ENCODE data around the gene GC. TPM values are rescaled to one million over a fixed set of nuclear protein-coding genes. Genes with fewer than 3 reads are reported as not detected.
A peak's percentile ranks its signal among the peaks of the same experiment; 100 is the strongest.

The GC gene
- total RNA-seq, 2 donors from 2014 or later: 0.69 TPM; not detected in 1

DNA sequence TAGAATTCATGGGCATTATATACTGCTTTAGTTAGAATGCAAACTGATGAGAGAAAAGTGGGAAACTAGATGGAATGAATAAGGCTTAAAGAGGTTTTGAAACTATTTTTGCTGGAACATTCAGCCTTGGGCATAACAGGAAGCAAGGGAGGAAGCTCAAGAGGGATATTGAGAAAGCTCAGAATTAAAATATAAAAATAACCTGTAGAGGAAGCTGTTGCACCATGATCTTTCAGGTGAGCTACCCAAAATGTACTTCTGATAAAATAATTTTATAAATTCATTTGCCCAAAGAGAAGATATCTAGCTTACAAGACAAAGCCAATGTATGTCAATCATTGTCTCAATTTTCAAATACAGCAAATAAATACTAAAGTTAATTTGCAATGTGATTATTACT, 11.3 kb downstream of the GC start:
- H3K4me1 Mint-ChIP-seq: peaks cover 2% of the 10 kb centered on the region
- Histone ChIP-seq H3K27me3 (ENCODE audit: control insufficient read depth, insufficient read depth, low read length, poor library complexity, severe bottlenecking) (no peaks in the 10 kb centered on the region), H3K4me1 (ENCODE audit: control insufficient read depth, insufficient read depth, low read length) (no peaks in the 10 kb centered on the region), H3K4me3 (ENCODE audit: low read length) (no peak overlapping the region), H3K27ac (ENCODE audit: low read depth, low read length) (no peak overlapping the region), H3K9ac (ENCODE audit: extremely low read depth, low read length, poor library complexity, severe bottlenecking) (no peak overlapping the region), H3K9me3 (ENCODE audit: control insufficient read depth, low read length) (no peaks in the 10 kb centered on the region), H3K36me3 (ENCODE audit: control insufficient read depth, insufficient read depth, low read length) (no peaks in the 10 kb centered on the region)
- H3K4me3 Mint-ChIP-seq: no peak overlapping the region
- no peaks in the 10 kb centered on the region for H3K36me3 Mint-ChIP-seq (ENCODE audit: low read depth)
- DNase-seq: no peak
- H3K9me3 Mint-ChIP-seq: no peaks in the 10 kb centered on the region
- TF ChIP-seq, protein P1, sequence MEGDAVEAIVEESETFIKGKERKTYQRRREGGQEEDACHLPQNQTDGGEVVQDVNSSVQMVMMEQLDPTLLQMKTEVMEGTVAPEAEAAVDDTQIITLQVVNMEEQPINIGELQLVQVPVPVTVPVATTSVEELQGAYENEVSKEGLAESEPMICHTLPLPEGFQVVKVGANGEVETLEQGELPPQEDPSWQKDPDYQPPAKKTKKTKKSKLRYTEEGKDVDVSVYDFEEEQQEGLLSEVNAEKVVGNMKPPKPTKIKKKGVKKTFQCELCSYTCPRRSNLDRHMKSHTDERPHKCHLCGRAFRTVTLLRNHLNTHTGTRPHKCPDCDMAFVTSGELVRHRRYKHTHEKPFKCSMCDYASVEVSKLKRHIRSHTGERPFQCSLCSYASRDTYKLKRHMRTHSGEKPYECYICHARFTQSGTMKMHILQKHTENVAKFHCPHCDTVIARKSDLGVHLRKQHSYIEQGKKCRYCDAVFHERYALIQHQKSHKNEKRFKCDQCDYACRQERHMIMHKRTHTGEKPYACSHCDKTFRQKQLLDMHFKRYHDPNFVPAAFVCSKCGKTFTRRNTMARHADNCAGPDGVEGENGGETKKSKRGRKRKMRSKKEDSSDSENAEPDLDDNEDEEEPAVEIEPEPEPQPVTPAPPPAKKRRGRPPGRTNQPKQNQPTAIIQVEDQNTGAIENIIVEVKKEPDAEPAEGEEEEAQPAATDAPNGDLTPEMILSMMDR (conservative IDR thresholded peaks at IDR 0.05): peak; percentile 66
- H3K27me3 Mint-ChIP-seq (ENCODE audit: insufficient read depth): no peaks in the 10 kb centered on the region
- H3K27ac Mint-ChIP-seq: no peak overlapping the region

DNA sequence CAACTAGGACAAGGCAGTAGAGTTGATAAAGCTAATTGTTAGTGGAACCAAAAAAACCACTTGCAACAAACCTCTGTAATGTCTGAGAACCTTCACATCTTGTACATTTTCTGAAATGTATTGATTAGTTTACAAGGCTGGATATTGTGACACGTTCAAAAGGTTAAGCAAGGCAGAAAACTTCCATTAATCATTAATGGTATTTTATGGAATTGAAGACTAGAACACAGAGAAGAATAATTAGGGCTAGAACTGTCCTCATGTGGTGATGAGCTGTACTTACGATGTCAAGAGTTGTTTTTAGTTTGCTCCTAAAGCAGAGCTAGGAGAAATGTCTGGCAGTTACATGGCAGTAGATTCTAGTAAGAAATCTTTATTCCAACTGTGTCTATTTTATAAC, 12.3 kb downstream of the GC start:
- Histone ChIP-seq H3K4me3 (ENCODE audit: low read length) (no peak overlapping the region), H3K9ac (ENCODE audit: extremely low read depth, low read length, poor library complexity, severe bottlenecking) (no peak overlapping the region), H3K27me3 (ENCODE audit: control insufficient read depth, insufficient read depth, low read length, poor library complexity, severe bottlenecking) (no peaks in the 10 kb centered on the region), H3K27ac (ENCODE audit: low read depth, low read length) (no peak overlapping the region), H3K36me3 (ENCODE audit: control insufficient read depth, insufficient read depth, low read length) (no peaks in the 10 kb centered on the region), H3K4me1 (ENCODE audit: control insufficient read depth, insufficient read depth, low read length) (no peaks in the 10 kb centered on the region), H3K9me3 (ENCODE audit: control insufficient read depth, low read length) (no peaks in the 10 kb centered on the region)
- no peaks in the 10 kb centered on the region for H3K36me3 Mint-ChIP-seq (ENCODE audit: low read depth)
- TF ChIP-seq, protein P1 (conservative IDR thresholded peaks at IDR 0.05): no peak
- H3K27me3 Mint-ChIP-seq (ENCODE audit: insufficient read depth): no peaks in the 10 kb centered on the region
- H3K9me3 Mint-ChIP-seq: no peaks in the 10 kb centered on the region
- no peak overlapping the region for H3K4me3 Mint-ChIP-seq
- no peak for DNase-seq
- WGBS, 2 experiments (ENCODE audit: insufficient coverage in 1 of 2, insufficient read length in 1 of 2): 87 to 90% methylated on average over 2 of the region's 2 CpGs
- H3K27ac Mint-ChIP-seq: peak overlapping the region; percentile 3
- H3K4me1 Mint-ChIP-seq: peaks cover 2% of the 10 kb centered on the region

DNA sequence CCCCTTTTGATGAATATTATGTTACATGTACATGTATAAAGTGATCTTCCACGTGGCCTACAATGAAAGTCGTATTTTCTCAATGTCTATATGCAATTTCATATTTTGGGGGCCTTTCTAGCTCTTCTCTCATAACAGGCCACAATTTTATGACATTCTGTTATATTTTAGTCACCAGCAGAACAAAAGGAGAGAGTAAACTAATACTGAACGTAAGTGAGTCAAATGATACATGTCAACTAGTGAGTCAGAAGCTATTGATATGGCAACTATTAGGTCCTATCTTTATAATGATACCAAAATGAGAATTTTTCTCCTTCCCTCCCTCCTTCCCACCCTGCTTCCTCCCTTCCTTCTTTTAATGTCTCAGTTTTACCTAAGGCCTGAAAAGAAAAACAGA, 14.4 kb downstream of the GC start:
- Histone ChIP-seq H3K4me3 (ENCODE audit: low read length) (no peak overlapping the region), H3K36me3 (ENCODE audit: control insufficient read depth, insufficient read depth, low read length) (no peaks in the 10 kb centered on the region), H3K9me3 (ENCODE audit: control insufficient read depth, low read length) (no peaks in the 10 kb centered on the region), H3K9ac (ENCODE audit: extremely low read depth, low read length, poor library complexity, severe bottlenecking) (no peak overlapping the region), H3K4me1 (ENCODE audit: control insufficient read depth, insufficient read depth, low read length) (no peaks in the 10 kb centered on the region), H3K27me3 (ENCODE audit: control insufficient read depth, insufficient read depth, low read length, poor library complexity, severe bottlenecking) (no peaks in the 10 kb centered on the region), H3K27ac (ENCODE audit: low read depth, low read length) (no peak overlapping the region)
- TF ChIP-seq, protein P1 (conservative IDR thresholded peaks at IDR 0.05): no peak
- DNase-seq: no peak
- H3K27me3 Mint-ChIP-seq (ENCODE audit: insufficient read depth): no peaks in the 10 kb centered on the region
- no peak overlapping the region for H3K27ac Mint-ChIP-seq
- H3K9me3 Mint-ChIP-seq: no peaks in the 10 kb centered on the region
- H3K4me1 Mint-ChIP-seq: peaks cover 2% of the 10 kb centered on the region
- 83 to 96% methylated on average over 1 to 3 of the region's 3 CpGs for WGBS, 2 experiments (ENCODE audit: insufficient coverage in 1 of 2, insufficient read length in 1 of 2)
- no peaks in the 10 kb centered on the region for H3K36me3 Mint-ChIP-seq (ENCODE audit: low read depth)
- no peak overlapping the region for H3K4me3 Mint-ChIP-seq
